ENCODE results near the gene CYYR1.

The CYYR1 gene

GRCh38 chr21:26423511-26423910 lies 149.6 kb downstream of the CYYR1 start:
- DNase-seq = no peak

DNA sequence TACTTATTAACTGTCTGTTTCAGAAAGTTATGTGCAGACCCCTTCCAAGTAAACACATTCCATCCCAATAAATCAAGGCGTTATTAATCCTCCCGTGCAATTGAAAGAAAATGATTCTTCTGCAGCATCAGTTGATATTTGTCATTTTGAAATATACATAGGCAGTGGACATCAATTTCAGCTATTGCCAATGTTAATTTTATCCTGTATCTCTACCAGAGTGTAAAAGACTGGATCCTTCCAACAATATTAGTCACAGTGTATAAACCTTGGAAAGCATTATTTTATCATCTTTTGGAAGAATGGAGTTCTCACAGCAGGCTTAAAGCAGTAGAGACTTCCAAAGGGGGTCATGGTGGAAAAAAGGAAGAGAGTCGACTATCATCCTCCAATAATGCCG lies 150.4 kb downstream of the CYYR1 start:
- DNase-seq = no peak

DNA sequence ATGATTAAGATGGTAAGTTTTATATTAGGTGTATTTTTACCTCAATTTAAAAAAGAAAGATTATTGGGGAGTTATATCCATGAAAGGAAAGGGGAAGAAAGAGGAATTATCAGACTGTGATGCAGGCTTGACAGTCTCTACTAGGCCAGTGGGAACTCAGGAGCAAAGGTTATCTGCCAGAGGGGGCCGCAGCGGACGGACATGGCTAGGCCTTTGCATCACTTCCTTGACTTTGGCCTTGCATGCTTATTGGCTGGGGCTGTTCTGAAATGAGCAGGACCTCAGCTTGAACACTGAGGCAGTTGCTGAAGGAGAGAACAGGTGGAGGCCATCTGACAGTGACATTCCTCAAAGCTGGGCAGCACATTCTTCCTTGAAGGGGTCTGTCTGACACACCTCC lies 150.9 kb downstream of the CYYR1 start:
- DNase-seq = no peak

DNA sequence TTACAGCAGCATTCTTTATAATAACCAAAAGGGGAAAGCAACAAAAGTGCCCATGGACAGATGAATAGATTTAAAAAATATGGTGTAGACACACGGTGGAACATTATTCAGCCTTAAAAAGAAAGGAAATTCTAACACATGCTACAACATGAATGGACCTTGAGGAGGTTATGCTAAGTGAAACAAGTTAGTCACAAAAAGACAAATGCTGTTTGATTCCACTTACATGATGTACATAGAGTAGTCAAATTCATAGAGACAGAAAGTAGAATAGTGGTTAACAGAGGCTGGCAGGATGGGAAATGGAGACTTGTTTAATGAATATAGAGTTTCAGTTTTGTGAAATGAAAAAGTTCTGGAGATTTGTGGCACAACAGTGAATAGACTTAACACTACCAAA lies 151.4 kb downstream of the CYYR1 start:
- no peak for DNase-seq

Measured in activated CD4-positive, CD25-positive, alpha-beta regulatory T cell (primary cell).